Dermis lymphatic vessel endothelial cell (primary cell): Measurements from ENCODE around the gene TMEM266. TPM values are rescaled to one million over a fixed set of nuclear protein-coding genes. Genes with fewer than 3 reads are reported as not detected.

Source experiments
- total RNA-seq: library from RNA; depleted of rRNA; stranded (reverse); fragments of >200 nt; gene quantifications from 2 replicates; pipeline ENCODE4 v1.2.1, GENCODE V29; 2014

Gene TMEM266
- not detected in 2 replicates for total RNA-seq

GRCh38 chr15:76059320-76060117 lies at the start of gene TMEM266:
Gene TMEM266 (plus strand): TSS chr15:76059985. CDS start chr15:76134264, 74,279 bp downstream.

GRCh38 chr15:76011627-76012551 lies 47.9 kb upstream of the TMEM266 start, which contains the start of gene NRG4:
Gene NRG4 (minus strand): TSS chr15:76012424. CDS start chr15:76011230, 1,194 bp downstream.

Other genes starting within 250 kb of the TMEM266 start
- gene UBE2Q2, start 216.5 kb upstream of the TMEM266 start, total RNA-seq = 49.8 and 54.3 TPM in 2 replicates
- 32.2 and 64.7 TPM in 2 replicates for gene FBXO22, start 156.1 kb upstream of the TMEM266 start, total RNA-seq
- not detected in 2 replicates for gene NRG4, start 47.6 kb upstream of the TMEM266 start, total RNA-seq